NCI-H1694 treated with DMSO at 0.1 percent for 48 hours (cell line): Measurements from ENCODE around the gene MED25.

Experiments used
- DNase-seq: peaks from one replicate; lab custom pipeline; 2025; lab: John Stamatoyannopoulos, UW

The MED25 gene

DNA sequence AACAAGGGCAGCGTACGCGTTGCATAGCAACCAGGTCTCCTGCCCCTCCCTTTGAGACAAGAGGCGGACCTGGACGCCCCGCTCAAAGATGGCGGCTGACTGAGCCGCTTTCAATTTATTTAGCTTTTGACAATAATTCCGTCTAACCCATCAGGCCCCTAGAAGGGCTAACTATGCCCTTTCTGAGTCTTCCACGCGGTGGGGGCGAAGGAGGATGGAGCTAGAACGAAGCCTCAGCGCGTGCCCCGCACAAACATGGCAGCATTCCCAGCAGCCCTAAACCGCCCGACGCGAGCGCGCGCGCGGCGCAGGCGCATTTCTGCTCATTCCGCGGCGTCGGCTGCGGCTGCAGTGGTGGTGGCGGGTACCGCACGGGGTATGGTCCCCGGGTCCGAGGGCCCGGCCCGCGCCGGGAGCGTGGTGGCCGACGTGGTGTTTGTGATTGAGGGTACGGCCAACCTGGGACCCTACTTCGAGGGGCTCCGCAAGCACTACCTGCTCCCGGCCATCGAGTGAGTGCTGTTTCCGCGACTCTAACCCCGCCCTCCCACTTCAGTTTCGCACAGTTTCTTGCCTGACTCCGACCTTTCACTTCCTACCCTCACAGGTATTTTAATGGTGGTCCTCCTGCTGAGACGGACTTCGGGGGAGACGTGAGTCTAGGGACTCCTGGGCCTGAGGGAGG, at the start of gene MED25:
Gene MED25 (plus strand): TSS at position 326 of the 685 bp plus-strand sequence. CDS start 53 bp downstream, at position 379.
- DNase-seq: peak; percentile 85

GRCh38 chr19:49770529-49770928, 47.6 kb upstream of the MED25 start:
- no peak for DNase-seq

DNA sequence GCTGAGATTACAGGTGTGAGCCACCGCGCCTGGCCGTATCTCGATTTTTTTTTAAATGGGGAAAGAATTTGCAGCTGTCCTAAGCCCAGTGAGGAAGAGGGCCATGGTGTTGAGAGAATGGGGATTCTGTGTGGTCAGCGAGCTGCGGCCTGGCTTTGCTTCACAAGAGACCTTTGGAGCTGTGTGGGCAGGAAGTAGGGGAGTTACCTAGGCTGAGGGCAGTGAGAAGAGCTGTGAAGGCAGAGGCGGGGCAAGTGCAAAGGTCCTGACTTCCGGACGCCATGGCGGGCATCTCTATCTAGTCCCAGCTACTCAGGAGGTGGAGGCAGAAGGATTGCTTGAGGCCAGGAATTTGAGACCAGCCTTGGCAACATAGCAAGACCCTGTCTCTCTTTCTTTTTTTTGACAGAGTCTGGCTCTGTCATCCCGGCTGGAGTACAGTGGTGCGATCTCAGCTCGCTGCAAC, 46.4 kb upstream of the MED25 start:
- DNase-seq: no peak

- no peak for DNase-seq
Measured at GRCh38 chr19:49772850-49773432, 45.1 kb upstream of the MED25 start.

GRCh38 chr19:49773663-49774350, 44.3 kb upstream of the MED25 start:
- no peak for DNase-seq

- no peak for DNase-seq
Measured at GRCh38 chr19:49774969-49775368, 43.1 kb upstream of the MED25 start.

- no peak for DNase-seq
Measured at GRCh38 chr19:49775742-49776370, 42.2 kb upstream of the MED25 start.

GRCh38 chr19:49776371-49776764, 41.7 kb upstream of the MED25 start:
- DNase-seq: no peak

DNA sequence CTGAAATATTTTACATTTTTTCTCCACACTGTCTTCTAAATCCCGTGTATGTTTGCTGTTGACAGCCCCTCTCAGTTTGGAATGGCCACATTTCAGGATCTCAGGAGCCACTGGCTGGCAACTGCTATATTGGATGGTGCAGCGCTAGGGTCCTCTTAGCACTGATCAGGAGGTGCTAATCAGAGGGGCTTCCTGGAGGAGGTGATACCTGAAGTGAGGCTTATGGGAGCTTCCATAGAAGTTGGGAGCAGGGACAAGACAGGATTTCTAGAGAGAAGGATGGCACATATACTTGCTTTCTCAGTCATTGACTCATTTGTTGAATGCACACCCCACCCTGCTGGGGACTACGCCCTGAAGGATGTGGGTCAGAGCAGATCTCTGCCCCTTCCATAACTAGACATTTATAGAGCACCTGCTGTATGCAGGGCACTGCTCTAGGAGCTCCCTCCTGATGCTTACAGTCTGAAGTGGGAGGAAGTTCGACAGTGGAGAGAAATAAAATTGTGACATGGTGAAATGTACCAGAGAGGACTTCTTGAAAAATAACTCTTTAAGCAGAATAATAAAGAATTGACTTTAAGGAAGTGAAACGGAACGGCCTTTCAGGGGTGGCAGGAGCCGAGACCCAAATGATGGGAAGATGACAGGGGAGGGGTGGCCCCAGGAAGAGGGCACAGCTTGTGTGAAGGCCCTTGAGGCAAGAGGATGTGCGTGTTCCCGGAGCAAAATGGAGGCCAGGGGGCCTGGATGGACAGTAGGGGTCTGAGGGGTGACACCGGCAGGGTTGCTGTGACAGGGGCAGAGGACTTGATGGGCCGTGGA, 38.1 kb upstream of the MED25 start:
- no peak for DNase-seq

- DNase-seq: no peak
Measured at GRCh38 chr19:49780861-49781260, 37.2 kb upstream of the MED25 start.

DNA sequence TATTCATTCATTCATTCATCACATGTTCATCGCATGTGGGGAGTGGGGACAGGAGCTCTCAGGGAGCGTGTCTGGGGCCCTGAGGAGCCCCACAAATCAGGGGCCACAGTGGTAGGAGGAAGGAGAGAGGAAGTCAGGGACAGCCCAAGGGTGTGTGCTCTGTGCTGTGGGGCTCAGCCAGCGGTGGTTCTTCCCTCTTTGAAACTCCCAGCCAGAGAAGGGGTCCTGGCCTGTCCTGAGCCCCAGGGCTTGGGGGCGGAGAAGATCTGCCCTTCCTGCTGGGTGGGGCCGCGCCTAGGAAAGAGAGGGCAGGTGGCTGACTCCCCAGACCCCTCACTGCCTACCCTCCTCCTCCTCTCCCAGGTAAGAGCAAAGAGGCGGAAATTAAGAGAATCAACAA, 36.7 kb upstream of the MED25 start:
- no peak for DNase-seq

DNA sequence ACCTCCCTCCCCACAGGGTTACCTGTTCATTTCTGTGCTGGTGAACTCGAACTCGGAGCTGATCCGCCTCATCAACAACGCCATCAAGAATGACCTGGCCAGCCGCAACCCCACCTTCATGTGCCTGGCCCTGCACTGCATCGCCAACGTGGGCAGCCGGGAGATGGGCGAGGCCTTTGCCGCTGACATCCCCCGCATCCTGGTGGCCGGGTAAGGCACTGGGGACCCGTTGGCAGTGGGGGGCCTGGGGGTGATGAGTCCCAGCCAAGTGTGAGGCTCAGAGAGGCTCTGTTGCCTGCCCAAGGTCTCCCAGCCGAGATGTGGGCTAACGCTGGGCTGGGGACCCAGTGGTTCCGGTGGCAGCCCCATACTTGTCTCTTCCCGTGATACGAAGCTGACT, 35.6 kb upstream of the MED25 start:
- DNase-seq: no peak

GRCh38 chr19:49786376-49786820, 31.7 kb upstream of the MED25 start:
- DNase-seq: no peak

DNA sequence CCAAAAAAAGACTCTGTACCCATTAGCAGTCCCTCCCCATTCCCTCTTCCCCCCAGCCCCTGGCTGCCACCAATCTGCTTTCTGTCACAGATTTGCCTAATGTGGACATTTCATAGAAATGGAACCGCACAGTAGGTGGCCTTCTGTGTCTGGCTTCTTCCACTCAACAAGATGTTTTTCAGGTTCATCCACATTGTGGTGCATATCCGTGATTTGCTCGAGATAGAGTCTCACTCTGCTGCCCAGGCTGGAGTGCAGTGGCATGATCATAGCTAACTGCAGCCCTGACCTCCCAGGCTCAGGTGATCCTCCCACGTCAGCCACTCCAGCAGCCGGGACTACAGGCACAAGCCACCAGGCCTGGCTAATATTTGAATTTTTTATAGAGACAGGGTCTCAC, 30.3 kb upstream of the MED25 start:
- no peak for DNase-seq

- DNase-seq: no peak
Measured at GRCh38 chr19:49788857-49789256, 29.2 kb upstream of the MED25 start.

DNA sequence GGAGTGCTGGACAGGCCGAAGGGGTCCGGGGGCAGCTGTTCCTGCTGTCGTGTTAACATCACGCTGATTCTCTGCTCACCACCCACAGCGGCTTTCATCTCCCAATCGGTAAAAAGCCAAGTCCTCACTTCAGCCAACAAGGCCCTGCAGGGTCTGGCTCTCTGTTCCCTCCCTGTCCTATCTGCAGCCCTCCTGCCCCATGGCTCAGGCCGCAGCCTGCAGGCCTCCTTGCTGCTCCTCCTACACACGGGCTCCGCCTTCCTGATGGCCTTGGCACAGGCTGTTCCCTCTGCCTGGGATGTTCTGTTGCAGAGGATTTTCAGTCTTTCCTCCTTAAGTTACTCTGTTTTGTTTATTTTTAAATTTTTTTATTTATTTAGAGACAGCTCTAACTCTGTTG, 27.2 kb upstream of the MED25 start:
- no peak for DNase-seq

DNA sequence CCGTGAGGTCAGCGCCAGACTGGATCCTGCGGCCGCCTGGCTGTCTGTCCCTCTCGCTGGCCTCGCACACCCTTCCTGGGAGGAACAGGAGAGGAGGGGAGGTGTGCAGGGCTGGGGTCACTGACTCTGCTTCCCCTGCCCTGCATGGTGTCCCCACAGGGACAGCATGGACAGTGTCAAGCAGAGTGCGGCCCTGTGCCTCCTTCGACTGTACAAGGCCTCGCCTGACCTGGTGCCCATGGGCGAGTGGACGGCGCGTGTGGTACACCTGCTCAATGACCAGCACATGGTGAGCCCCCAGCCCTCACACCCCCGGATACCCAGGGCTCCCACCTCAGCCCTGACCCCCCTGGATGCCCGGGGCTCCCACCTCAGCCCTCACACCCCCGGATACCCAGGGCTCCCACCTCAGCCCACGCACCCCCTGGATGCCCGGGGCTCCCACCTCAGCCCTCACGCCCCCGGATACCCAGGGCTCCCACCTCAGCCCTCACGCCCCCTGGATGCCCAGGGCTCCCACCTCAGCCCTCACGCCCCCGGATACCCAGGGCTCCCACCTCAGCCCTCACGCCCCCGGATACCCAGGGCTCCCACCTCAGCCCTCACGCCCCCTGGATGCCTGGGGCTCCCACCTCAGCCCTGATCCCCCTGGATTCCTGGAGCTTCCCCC, 26.2 kb upstream of the MED25 start:
- DNase-seq: no peak

- DNase-seq: no peak
Measured at GRCh38 chr19:49792829-49793560, 25.1 kb upstream of the MED25 start.

GRCh38 chr19:49793561-49793840, 24.6 kb upstream of the MED25 start:
- no peak for DNase-seq

- no peak for DNase-seq
Measured at GRCh38 chr19:49795615-49796014, 22.5 kb upstream of the MED25 start.

DNA sequence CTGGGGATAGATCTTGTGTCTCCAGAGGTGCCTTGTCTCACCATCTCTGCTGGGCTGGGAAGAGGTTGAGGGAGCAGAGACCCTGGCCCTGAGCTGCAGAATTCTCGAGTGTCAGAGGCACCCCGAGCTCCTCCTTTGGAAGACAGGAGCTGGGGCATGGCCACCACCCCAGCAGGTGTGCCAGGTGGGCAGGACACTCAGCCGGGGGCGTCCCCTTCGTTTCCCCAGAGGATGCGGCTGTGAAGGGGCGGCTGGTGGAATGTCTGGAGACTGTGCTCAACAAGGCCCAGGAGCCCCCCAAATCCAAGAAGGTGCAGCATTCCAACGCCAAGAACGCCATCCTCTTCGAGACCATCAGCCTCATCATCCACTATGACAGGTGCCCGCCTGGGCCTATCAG, 19.5 kb upstream of the MED25 start:
- no peak for DNase-seq
